GM12878 (cell line): ENCODE results near the gene FAM187B. TPM values are rescaled to one million over a fixed set of nuclear protein-coding genes. Genes with fewer than 3 reads are reported as not detected.

Experiments used
- ATAC-seq: fragments of 200-7000 bp; cut with Tn5 transposase; 3 replicates; pipeline ENCODE4 v1.9.1; 2020; ENCODE audit warnings: mild to moderate bottlenecking, moderate library complexity
- BruUV-seq: library from RNA; stranded (reverse); fragments of 400-500 nt; replicated peaks from 2 replicates; lab custom pipeline; 2021; lab: Mats Ljungman, UMichigan
- CTCF ChIA-PET: fragments of 300-600 bp; sonication (Branson Sonifier 250); formaldehyde crosslinking; extraction: SDS; loops from one replicate; lab custom pipeline; 2021; ENCODE audit warnings: inconsistent platforms; lab: Yijun Ruan, JAX
- POLR2A ChIA-PET: fragments of 350-600 bp; formaldehyde crosslinking; extraction: SDS; loops from one replicate; lab custom pipeline; 2021; ENCODE audit warnings: inconsistent platforms; lab: Charles Lee
- RAD21 ChIA-PET: fragments of 300-600 bp; sonication (Branson Sonifier 250); formaldehyde crosslinking; loops from one replicate; lab custom pipeline; 2023; ENCODE audit warnings: antibody characterized with exemption; ENCODE audit not compliant: unreplicated experiment; lab: Charles Lee
- SMC1A ChIA-PET: fragments of 300-600 bp; sonication (Branson Sonifier 250); formaldehyde crosslinking; loops from one replicate; lab custom pipeline; 2023; ENCODE audit not compliant: unreplicated experiment, uncharacterized antibody; lab: Charles Lee
- DNase-seq: peaks from one replicate; pipeline ENCODE4 v3.0.0-alpha.2; 2011; ENCODE audit warnings: low read depth, low spot score
- FAIRE-seq: peaks from 3 replicates; lab custom pipeline; 2011; peaks lifted over from hg19 to GRCh38; lab: Jason Lieb, UNC
- H2AFZ ChIP-seq: 2 replicates; pipeline ENCODE4 v1.6.0; 2011; ENCODE audit warnings: low read depth, low read length, control low read depth; ENCODE audit not compliant: control insufficient read depth
- H3K27ac ChIP-seq: 2 replicates; pipeline ENCODE4 v1.5.1; 2011; ENCODE audit warnings: control low read depth; ENCODE audit not compliant: control insufficient read depth, insufficient read depth
- H3K27me3 ChIP-seq, 2 experiments: replicated peaks in 1 of 2; 2 replicates each; pipeline versions ENCODE4 v1.6.0 to v1.6.1; 2011; ENCODE audit warnings: low read length in 1 of 2; ENCODE audit not compliant: control insufficient read depth in 2 of 2, insufficient read depth in 2 of 2
- H3K36me3 ChIP-seq, 2 experiments: 2 replicates each; pipeline ENCODE4 v1.5.1; 2011; ENCODE audit warnings: low read length in 1 of 2; ENCODE audit not compliant: control insufficient read depth in 2 of 2, insufficient read depth in 2 of 2
- H3K4me1 ChIP-seq: 2 replicates; pipeline ENCODE4 v1.6.1; 2011; ENCODE audit warnings: mild to moderate bottlenecking, low read length, moderate library complexity, mixed read lengths; ENCODE audit not compliant: control insufficient read depth, insufficient read depth
- H3K4me2 ChIP-seq: 2 replicates; pipeline ENCODE4 v1.6.0; 2011; ENCODE audit warnings: control low read depth; ENCODE audit not compliant: control insufficient read depth, insufficient read depth
- H3K4me3 ChIP-seq: fragments of 200-600 bp; sonication (generic); 2 replicates; pipeline ENCODE4 v1.5.1; 2016
- H3K79me2 ChIP-seq: 2 replicates; pipeline ENCODE4 v1.6.0; 2011; ENCODE audit warnings: low read length; ENCODE audit not compliant: control insufficient read depth, insufficient read depth
- H3K9ac ChIP-seq: 2 replicates; pipeline ENCODE4 v1.8.0; 2011; ENCODE audit warnings: low read length, control low read depth, mixed read lengths; ENCODE audit not compliant: control insufficient read depth, insufficient read depth
- H3K9me3 ChIP-seq: replicated peaks from 3 replicates; pipeline ENCODE4 v1.5.1; 2011; ENCODE audit warnings: mild to moderate bottlenecking, low read length; ENCODE audit not compliant: control insufficient read depth, insufficient read depth
- H4K20me1 ChIP-seq: 2 replicates; pipeline ENCODE4 v1.6.0; 2011; ENCODE audit not compliant: control insufficient read depth, insufficient read depth
- HDAC2 ChIP-seq: fragments of 200-600 bp; sonication (generic); IDR thresholded peaks from 2 replicates; pipeline ENCODE4 v1.6.1; 2017
- IKZF2 ChIP-seq, 2 experiments: fragments of 450-650 bp; IDR thresholded peaks; 2 replicates each; pipeline ENCODE4 v1.6.1; 2017; ENCODE audit warnings: mild to moderate bottlenecking in 2 of 2, moderate library complexity in 2 of 2
- KDM1A ChIP-seq: fragments of 200-600 bp; sonication (generic); IDR thresholded peaks from 2 replicates; pipeline ENCODE4 v1.6.1; 2016; ENCODE audit warnings: borderline replicate concordance
- MEF2A ChIP-seq: IDR thresholded peaks from 2 replicates; pipeline ENCODE4 v1.6.1; 2011; ENCODE audit warnings: low read depth, mild to moderate bottlenecking, low read length, moderate library complexity; ENCODE audit not compliant: insufficient read depth
- NR2C1 ChIP-seq: fragments of 450-650 bp; IDR thresholded peaks from 2 replicates; pipeline ENCODE4 v1.6.1; 2017; ENCODE audit warnings: antibody characterized with exemption, mild to moderate bottlenecking, moderate library complexity
- NRF1 ChIP-seq: conservative IDR thresholded peaks from 2 replicates; pipeline ENCODE4 v1.6.1; 2011; ENCODE audit warnings: mild to moderate bottlenecking, low read depth, low read length, improper control_type of control experiment
- PAX5 ChIP-seq: IDR thresholded peaks from 2 replicates; pipeline ENCODE4 v1.6.1; 2011; ENCODE audit warnings: low read depth, low read length, borderline replicate concordance
- RAD21 ChIP-seq: IDR thresholded peaks from 2 replicates; pipeline ENCODE4 v1.6.1; 2011; ENCODE audit warnings: mild to moderate bottlenecking, low read depth, low read length, moderate library complexity; ENCODE audit not compliant: insufficient read depth
- RBBP5 ChIP-seq: fragments of 200-600 bp; sonication (generic); conservative IDR thresholded peaks from 2 replicates; pipeline ENCODE4 v1.6.1; 2016
- SIN3A ChIP-seq: IDR thresholded peaks from 2 replicates; pipeline ENCODE4 v1.6.1; 2012; ENCODE audit warnings: low read depth, low read length, improper control_type of control experiment
- SP1 ChIP-seq: IDR thresholded peaks from one replicate; pipeline ENCODE4 v1.6.1; 2011; ENCODE audit warnings: low read depth, low read length
- ZNF384 ChIP-seq: IDR thresholded peaks from 2 replicates; pipeline ENCODE4 v1.6.1; 2012; ENCODE audit warnings: low read depth, mild to moderate bottlenecking, low read length, improper control_type of control experiment, borderline replicate concordance
- WGBS: methylation state at CpG from one replicate; pipeline ENCODE4 v1.1.6; 2016; ENCODE audit warnings: low lambda C conversion rate; ENCODE audit not compliant: insufficient replicate concordance, insufficient coverage; ENCODE audit errors: missing lambda C conversion rate; 5-methylcytosine and 5-hydroxymethylcytosine counted together
- in situ Hi-C: fragments of 300-500 bp; cut with MboI; formaldehyde crosslinking; loops from 9 replicates; pipeline ENCODE4 v1.14.3; 2018; ENCODE audit warnings: mixed read lengths
- intact Hi-C: fragments of 100-400 bp; cut with micrococcal nuclease; formaldehyde crosslinking; loops from one replicate; pipeline ENCODE4 v1.14.2; 2022; ENCODE audit not compliant: unreplicated experiment
- polyA plus RNA-seq, 11 experiments: library from polyadenylated mRNA; depleted of rRNA in 4 of 11; unstranded in 6 of 11; stranded (reverse) in 5 of 11; fragments of >200 nt; fragmentation: Nextera tagmentation in 4 of 11; fragmentation: Illumina TruSeq in 1 of 11; extraction: Ambion mirVana in 4 of 11; extraction: Trizol in 1 of 11; gene quantifications; 1 replicate in 1 of 11; 2 replicates in 10 of 11; pipeline versions ENCODE4 v1.2.1 to v1.2.3, GENCODE V29; 2011 to 2016; ENCODE audit warnings: inconsistent platforms in 2 of 11, missing spikeins in 2 of 11, low read depth in 1 of 11
- total RNA-seq, 4 experiments: library from RNA; depleted of rRNA in 3 of 4; stranded (reverse); fragments of >200 nt in 3 of 4; fragmentation: Illumina TruSeq in 1 of 4; extraction: Trizol in 1 of 4; gene quantifications; 2 replicates each; pipeline versions ENCODE4 v1.2.1 to v1.2.3, GENCODE V29; 2013 to 2021

FAM187B gene
- total and polyA plus RNA-seq, 10 of the 15 experiments (the other 5 are each of a cell fraction or from before 2014, with no cell fraction given): 0.05 TPM; not detected in 9

DNA sequence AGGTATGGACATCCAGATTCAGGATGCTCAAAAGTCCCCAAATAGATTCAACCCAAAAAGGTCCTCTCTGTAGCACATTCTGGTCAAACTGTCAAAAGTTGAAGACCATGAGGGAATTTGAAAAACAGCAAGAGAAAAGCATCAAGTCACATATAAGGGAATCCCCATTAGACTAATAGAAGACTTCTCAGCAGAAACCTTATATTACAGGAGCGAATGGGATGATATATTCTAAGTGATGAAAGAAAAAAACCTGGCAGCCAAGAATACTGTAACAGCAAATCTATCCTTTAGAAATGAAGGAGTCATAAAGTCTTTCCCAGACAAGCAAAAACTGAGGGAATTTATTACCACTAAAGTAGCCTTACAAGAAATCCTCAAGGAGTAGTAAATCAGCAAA is 44.3 kb downstream of the FAM187B start:
- Histone ChIP-seq H3K36me3 (no peaks in the 10 kb centered on the region), H2AFZ (no peak overlapping the region), H3K4me3 (no peak overlapping the region), H3K79me2 (no peaks in the 10 kb centered on the region), H3K9me3 (no peaks in the 10 kb centered on the region), H4K20me1 (no peaks in the 10 kb centered on the region), H3K27ac (no peak overlapping the region), H3K4me1 (no peaks in the 10 kb centered on the region), H3K4me2 (no peak overlapping the region), H3K27me3 (no peaks in the 10 kb centered on the region), H3K9ac (no peak overlapping the region)
- intact Hi-C loops (no loop called here), in situ Hi-C loops (no loop called here)
- FAIRE-seq (no peak), DNase-seq (no peak), ATAC-seq (no peak)
- WGBS: 5% methylated on average over 1 of the region's 1 CpG
- ChIA-PET CTCF (interaction anchor here (1.0 kb wide), 1 partner anchor 10 kb away, joined by 4 read pairs; no protein-coding TSS in a partner anchor), RAD21 (no interaction called here), POLR2A (no interaction called here), SMC1A (interaction anchor here (1.0 kb wide), 1 partner anchor 23 kb away, joined by 3 read pairs; no protein-coding TSS in a partner anchor)
- TF ChIP-seq PAX5 (no peak), IKZF2 (IDR thresholded peaks at IDR 0.05) (no peak), RBBP5 (no peak), NR2C1 (no peak), NRF1 (no peak), SP1 (no peak), KDM1A (no peak), MEF2A (no peak), HDAC2 (no peak), ZNF384 (no peak), SIN3A (no peak), RAD21 (no peak)
- no TSS peak for BruUV-seq
